ENCODE data around the gene POLR3A.
A peak's percentile ranks its signal among the peaks of the same experiment; 100 is the strongest.

The POLR3A gene

GRCh38 chr10:77977934-77978333 is 51.4 kb downstream of the POLR3A start:
- no peak for DNase-seq (ENCODE audit: low read depth)

GRCh38 chr10:77977016-77977415 is 52.3 kb downstream of the POLR3A start:
- no peak for DNase-seq (ENCODE audit: low read depth)

GRCh38 chr10:77975086-77975666 is 54.1 kb downstream of the POLR3A start:
- DNase-seq (ENCODE audit: low read depth), result no peak

- no peak for DNase-seq (ENCODE audit: low read depth)
These were observed 54.8 kb downstream of the POLR3A start for GRCh38 chr10:77974396-77975074.

- DNase-seq (ENCODE audit: low read depth), result no peak
These were observed 56.0 kb downstream of the POLR3A start for GRCh38 chr10:77973276-77973675.

GRCh38 chr10:77972148-77972547 is 57.2 kb downstream of the POLR3A start:
- DNase-seq (ENCODE audit: low read depth), result no peak

GRCh38 chr10:77971804-77972144 is 57.5 kb downstream of the POLR3A start:
- DNase-seq (ENCODE audit: low read depth), result no peak

- DNase-seq (ENCODE audit: low read depth), result peak; percentile 83
These were observed 58.2 kb downstream of the POLR3A start for GRCh38 chr10:77970869-77971803.

GRCh38 chr10:77969114-77969513 is 60.2 kb downstream of the POLR3A start:
- no peak for DNase-seq (ENCODE audit: low read depth)

GRCh38 chr10:77967611-77968022 is 61.7 kb downstream of the POLR3A start:
- no peak for DNase-seq (ENCODE audit: low read depth)

GRCh38 chr10:77965294-77965693 is 64.0 kb downstream of the POLR3A start:
- DNase-seq (ENCODE audit: low read depth), result peak; percentile 70

- no peak for DNase-seq (ENCODE audit: low read depth)
These were observed 64.5 kb downstream of the POLR3A start for GRCh38 chr10:77964811-77965210.

- DNase-seq (ENCODE audit: low read depth), result no peak
These were observed 65.4 kb downstream of the POLR3A start for GRCh38 chr10:77963901-77964300.

- no peak for DNase-seq (ENCODE audit: low read depth)
These were observed 66.8 kb downstream of the POLR3A start for GRCh38 chr10:77962350-77963146.

- DNase-seq (ENCODE audit: low read depth), result no peak
These were observed 67.6 kb downstream of the POLR3A start for GRCh38 chr10:77961668-77962067.

GRCh38 chr10:77960829-77961329 is 68.4 kb downstream of the POLR3A start:
- no peak for DNase-seq (ENCODE audit: low read depth)

- no peak for DNase-seq (ENCODE audit: low read depth)
These were observed 69.3 kb downstream of the POLR3A start for GRCh38 chr10:77959887-77960455.

GRCh38 chr10:77959384-77959783 is 69.9 kb downstream of the POLR3A start:
- no peak for DNase-seq (ENCODE audit: low read depth)

- DNase-seq (ENCODE audit: low read depth), result no peak
These were observed 74.2 kb downstream of the POLR3A start for GRCh38 chr10:77955136-77955535.

- no peak for DNase-seq (ENCODE audit: low read depth)
These were observed 80.1 kb downstream of the POLR3A start for GRCh38 chr10:77949167-77949566.

- DNase-seq (ENCODE audit: low read depth), result no peak
These were observed 83.2 kb downstream of the POLR3A start for GRCh38 chr10:77946084-77946483.

GRCh38 chr10:77944519-77944918 is 84.8 kb downstream of the POLR3A start:
- peak; percentile 72 for DNase-seq (ENCODE audit: low read depth)
